ENCODE data around the gene WSB1.
"Not testable (repeated sequence)": the region's sequence is repeated elsewhere in the genome, so short reads cannot be mapped to it uniquely, and the experiment has no call there.

- not testable (repeated sequence) for TF ChIP-seq RAD51 (IDR thresholded peaks at IDR 0.05; ENCODE audit: borderline replicate concordance, low read depth); SREBF1 (IDR thresholded peaks at IDR 0.05; ENCODE audit: borderline replicate concordance, low read depth, low read length); RCOR1 (IDR thresholded peaks at IDR 0.05; ENCODE audit: borderline replicate concordance in 1 of 2, low read depth in 2 of 2, low read length in 2 of 2); SRF (CRISPR knock-in tag; IDR thresholded peaks at IDR 0.05); ZNF274 (IDR thresholded peaks at IDR 0.05; ENCODE audit: borderline replicate concordance, low read depth, low read length); HNRNPH1 (optimal IDR thresholded peaks at IDR 0.05; ENCODE audit: low read depth, low read length); NFIC (IDR thresholded peaks at IDR 0.05); ETV6 (IDR thresholded peaks at IDR 0.05; ENCODE audit: borderline replicate concordance in 1 of 2, low read depth in 2 of 2, low read length in 1 of 2); ETV6 (CRISPR knock-in tag; IDR thresholded peaks at IDR 0.05; ENCODE audit: borderline replicate concordance)
Observed at GRCh38 chr17:27254802-27255201, 39.1 kb upstream of the WSB1 start.
